ENCODE results near the gene ECHDC3.

GRCh38 chr10:11757454-11757820, 15.3 kb downstream of the ECHDC3 start:
- TF ChIP-seq POLR2AphosphoS5 (IDR thresholded peaks at IDR 0.05; ENCODE audit: low read depth, low read length): no peak
- no peak for TF ChIP-seq CTCF (IDR thresholded peaks at IDR 0.05 in 2 of 3, conservative IDR thresholded peaks at IDR 0.05 in 1 of 3; ENCODE audit: borderline replicate concordance in 1 of 3, insufficient read depth in 1 of 3, low read depth in 2 of 3, low read length in 2 of 3)
- no peak for TF ChIP-seq MAX (IDR thresholded peaks at IDR 0.05)
- TF ChIP-seq, protein P1, sequence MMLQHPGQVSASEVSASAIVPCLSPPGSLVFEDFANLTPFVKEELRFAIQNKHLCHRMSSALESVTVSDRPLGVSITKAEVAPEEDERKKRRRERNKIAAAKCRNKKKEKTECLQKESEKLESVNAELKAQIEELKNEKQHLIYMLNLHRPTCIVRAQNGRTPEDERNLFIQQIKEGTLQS (IDR thresholded peaks at IDR 0.05): no peak
- no peak for TF ChIP-seq YY1 (IDR thresholded peaks at IDR 0.05; ENCODE audit: extremely low read depth, insufficient replicate concordance, low read depth, low read length)
- TF ChIP-seq POLR2A (IDR thresholded peaks at IDR 0.05; ENCODE audit: borderline replicate concordance, extremely low read depth, insufficient read depth, insufficient read length): no peak
- TF ChIP-seq EZH2 (IDR thresholded peaks at IDR 0.05): no peak
- TF ChIP-seq, protein P2, sequence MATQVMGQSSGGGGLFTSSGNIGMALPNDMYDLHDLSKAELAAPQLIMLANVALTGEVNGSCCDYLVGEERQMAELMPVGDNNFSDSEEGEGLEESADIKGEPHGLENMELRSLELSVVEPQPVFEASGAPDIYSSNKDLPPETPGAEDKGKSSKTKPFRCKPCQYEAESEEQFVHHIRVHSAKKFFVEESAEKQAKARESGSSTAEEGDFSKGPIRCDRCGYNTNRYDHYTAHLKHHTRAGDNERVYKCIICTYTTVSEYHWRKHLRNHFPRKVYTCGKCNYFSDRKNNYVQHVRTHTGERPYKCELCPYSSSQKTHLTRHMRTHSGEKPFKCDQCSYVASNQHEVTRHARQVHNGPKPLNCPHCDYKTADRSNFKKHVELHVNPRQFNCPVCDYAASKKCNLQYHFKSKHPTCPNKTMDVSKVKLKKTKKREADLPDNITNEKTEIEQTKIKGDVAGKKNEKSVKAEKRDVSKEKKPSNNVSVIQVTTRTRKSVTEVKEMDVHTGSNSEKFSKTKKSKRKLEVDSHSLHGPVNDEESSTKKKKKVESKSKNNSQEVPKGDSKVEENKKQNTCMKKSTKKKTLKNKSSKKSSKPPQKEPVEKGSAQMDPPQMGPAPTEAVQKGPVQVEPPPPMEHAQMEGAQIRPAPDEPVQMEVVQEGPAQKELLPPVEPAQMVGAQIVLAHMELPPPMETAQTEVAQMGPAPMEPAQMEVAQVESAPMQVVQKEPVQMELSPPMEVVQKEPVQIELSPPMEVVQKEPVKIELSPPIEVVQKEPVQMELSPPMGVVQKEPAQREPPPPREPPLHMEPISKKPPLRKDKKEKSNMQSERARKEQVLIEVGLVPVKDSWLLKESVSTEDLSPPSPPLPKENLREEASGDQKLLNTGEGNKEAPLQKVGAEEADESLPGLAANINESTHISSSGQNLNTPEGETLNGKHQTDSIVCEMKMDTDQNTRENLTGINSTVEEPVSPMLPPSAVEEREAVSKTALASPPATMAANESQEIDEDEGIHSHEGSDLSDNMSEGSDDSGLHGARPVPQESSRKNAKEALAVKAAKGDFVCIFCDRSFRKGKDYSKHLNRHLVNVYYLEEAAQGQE (IDR thresholded peaks at IDR 0.05; ENCODE audit: low read depth): no peak
- TF ChIP-seq CEBPB (IDR thresholded peaks at IDR 0.05; ENCODE audit: low read depth): no peak
- TF ChIP-seq EGR1 (IDR thresholded peaks at IDR 0.05; ENCODE audit: low read depth): no peak
- no peak for TF ChIP-seq JUND (IDR thresholded peaks at IDR 0.05)
- TF ChIP-seq ZFX (IDR thresholded peaks at IDR 0.05): no peak
